ENCODE data around the gene FTMT. TPM values are rescaled to one million over a fixed set of nuclear protein-coding genes. Genes with fewer than 3 reads are reported as not detected.

The FTMT gene
- total and polyA plus RNA-seq, 4 donors, result not detected

DNA sequence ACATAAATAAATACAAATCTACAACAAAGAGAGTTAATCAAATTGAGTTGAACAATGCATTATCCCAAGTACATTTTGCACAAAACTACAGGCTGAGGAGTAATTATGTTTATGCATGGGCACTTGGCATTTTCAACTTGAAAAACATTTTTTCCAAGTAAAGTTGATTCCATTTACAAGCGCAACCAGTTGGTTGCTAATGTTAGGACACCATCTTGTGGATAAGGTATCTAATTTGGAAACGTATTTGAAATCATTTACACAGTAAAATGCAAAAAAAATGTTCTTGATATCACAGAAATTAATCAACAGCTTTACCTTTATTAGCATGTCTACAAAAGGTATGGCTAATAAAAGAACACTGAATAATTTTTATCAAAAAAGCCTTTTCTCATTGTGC, 18.8 kb downstream of the FTMT start:
- WGBS, result 41% methylated on average over 2 of the region's 2 CpGs
- Histone ChIP-seq H3K36me3 (ENCODE audit: control insufficient read depth in 4 of 4, insufficient read depth in 3 of 4, low read depth in 1 of 4, low read length in 3 of 4) (no peaks in the 10 kb centered on the region), H3K27ac (ENCODE audit: low read depth in 1 of 2, low read length in 2 of 2) (no peak overlapping the region), H3K9ac (ENCODE audit: low read depth in 1 of 2, low read length in 2 of 2) (no peak overlapping the region), H3K4me1 (ENCODE audit: control insufficient read depth in 4 of 4, insufficient read depth in 4 of 4, low read length in 3 of 4) (no peaks in the 10 kb centered on the region), H3K9me3 (ENCODE audit: control insufficient read depth in 4 of 4, low read length in 3 of 4) (no peaks in the 10 kb centered on the region), H3K4me3 (ENCODE audit: low read depth in 1 of 3, low read length in 3 of 3) (no peak overlapping the region), H3K27me3 (ENCODE audit: control insufficient read depth in 4 of 4, insufficient read depth in 4 of 4, low read length in 3 of 4) (peaks cover 0 to 2% (median 0%) of the 10 kb centered on the region in 4 donors)
- TF ChIP-seq, protein P1, sequence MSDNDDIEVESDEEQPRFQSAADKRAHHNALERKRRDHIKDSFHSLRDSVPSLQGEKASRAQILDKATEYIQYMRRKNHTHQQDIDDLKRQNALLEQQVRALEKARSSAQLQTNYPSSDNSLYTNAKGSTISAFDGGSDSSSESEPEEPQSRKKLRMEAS (IDR thresholded peaks at IDR 0.05), result no peak
- TF ChIP-seq, protein P2, sequence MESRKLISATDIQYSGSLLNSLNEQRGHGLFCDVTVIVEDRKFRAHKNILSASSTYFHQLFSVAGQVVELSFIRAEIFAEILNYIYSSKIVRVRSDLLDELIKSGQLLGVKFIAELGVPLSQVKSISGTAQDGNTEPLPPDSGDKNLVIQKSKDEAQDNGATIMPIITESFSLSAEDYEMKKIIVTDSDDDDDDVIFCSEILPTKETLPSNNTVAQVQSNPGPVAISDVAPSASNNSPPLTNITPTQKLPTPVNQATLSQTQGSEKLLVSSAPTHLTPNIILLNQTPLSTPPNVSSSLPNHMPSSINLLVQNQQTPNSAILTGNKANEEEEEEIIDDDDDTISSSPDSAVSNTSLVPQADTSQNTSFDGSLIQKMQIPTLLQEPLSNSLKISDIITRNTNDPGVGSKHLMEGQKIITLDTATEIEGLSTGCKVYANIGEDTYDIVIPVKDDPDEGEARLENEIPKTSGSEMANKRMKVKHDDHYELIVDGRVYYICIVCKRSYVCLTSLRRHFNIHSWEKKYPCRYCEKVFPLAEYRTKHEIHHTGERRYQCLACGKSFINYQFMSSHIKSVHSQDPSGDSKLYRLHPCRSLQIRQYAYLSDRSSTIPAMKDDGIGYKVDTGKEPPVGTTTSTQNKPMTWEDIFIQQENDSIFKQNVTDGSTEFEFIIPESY (IDR thresholded peaks at IDR 0.05), result no peak
- TF ChIP-seq RAD21 (IDR thresholded peaks at IDR 0.05) (peak in 1 of 2 donors; percentile 57), NR2F2 (IDR thresholded peaks at IDR 0.05) (no peak), TAF1 (conservative IDR thresholded peaks at IDR 0.05) (no peak)
- TF ChIP-seq, protein P3, sequence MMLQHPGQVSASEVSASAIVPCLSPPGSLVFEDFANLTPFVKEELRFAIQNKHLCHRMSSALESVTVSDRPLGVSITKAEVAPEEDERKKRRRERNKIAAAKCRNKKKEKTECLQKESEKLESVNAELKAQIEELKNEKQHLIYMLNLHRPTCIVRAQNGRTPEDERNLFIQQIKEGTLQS (IDR thresholded peaks at IDR 0.05), result no peak
- TF ChIP-seq, protein P4, sequence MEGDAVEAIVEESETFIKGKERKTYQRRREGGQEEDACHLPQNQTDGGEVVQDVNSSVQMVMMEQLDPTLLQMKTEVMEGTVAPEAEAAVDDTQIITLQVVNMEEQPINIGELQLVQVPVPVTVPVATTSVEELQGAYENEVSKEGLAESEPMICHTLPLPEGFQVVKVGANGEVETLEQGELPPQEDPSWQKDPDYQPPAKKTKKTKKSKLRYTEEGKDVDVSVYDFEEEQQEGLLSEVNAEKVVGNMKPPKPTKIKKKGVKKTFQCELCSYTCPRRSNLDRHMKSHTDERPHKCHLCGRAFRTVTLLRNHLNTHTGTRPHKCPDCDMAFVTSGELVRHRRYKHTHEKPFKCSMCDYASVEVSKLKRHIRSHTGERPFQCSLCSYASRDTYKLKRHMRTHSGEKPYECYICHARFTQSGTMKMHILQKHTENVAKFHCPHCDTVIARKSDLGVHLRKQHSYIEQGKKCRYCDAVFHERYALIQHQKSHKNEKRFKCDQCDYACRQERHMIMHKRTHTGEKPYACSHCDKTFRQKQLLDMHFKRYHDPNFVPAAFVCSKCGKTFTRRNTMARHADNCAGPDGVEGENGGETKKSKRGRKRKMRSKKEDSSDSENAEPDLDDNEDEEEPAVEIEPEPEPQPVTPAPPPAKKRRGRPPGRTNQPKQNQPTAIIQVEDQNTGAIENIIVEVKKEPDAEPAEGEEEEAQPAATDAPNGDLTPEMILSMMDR (IDR thresholded peaks at IDR 0.05; ENCODE audit: low read depth, low read length, missing input control), result no peak
- no peak for DNase-seq (ENCODE audit: low spot score)

DNA sequence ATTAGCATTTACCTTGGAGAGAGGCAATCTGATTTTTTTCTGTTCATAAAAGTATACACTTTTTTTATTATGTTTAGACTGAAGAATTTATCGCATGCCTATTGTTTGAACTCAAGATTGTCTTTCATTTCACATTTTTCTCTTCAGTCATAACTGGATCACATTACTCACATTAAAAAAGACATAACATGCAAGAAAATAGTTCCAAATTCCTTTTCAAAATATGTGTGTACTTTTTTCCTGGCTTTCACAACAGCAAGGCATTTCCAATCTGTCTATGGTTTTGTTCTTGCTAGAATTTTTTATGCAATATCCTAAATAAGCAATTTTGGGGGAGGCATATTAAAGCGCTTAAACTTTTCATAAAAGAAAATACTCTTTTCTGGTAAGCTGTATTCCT, 21.2 kb downstream of the FTMT start:
- no peaks in the 10 kb centered on the region for H3K4me1 ChIP-seq (ENCODE audit: control insufficient read depth in 4 of 4, insufficient read depth in 4 of 4, low read length in 3 of 4)
- H3K9ac ChIP-seq (ENCODE audit: low read depth in 1 of 2, low read length in 2 of 2), result no peak overlapping the region
- H3K36me3 ChIP-seq (ENCODE audit: control insufficient read depth in 4 of 4, insufficient read depth in 3 of 4, low read depth in 1 of 4, low read length in 3 of 4), result no peaks in the 10 kb centered on the region
- H3K27ac ChIP-seq (ENCODE audit: low read depth in 1 of 2, low read length in 2 of 2), result no peak overlapping the region
- TF ChIP-seq, protein P4 (IDR thresholded peaks at IDR 0.05; ENCODE audit: low read depth, low read length, missing input control), result no peak
- TF ChIP-seq, protein P3 (IDR thresholded peaks at IDR 0.05), result no peak
- no peak for TF ChIP-seq YY1 (IDR thresholded peaks at IDR 0.05)
- no peak for TF ChIP-seq JUND (IDR thresholded peaks at IDR 0.05)
- TF ChIP-seq FOXA1 (IDR thresholded peaks at IDR 0.05), result no peak
- TF ChIP-seq NR2F2 (IDR thresholded peaks at IDR 0.05), result no peak
- TF ChIP-seq SP1 (IDR thresholded peaks at IDR 0.05), result no peak
- TF ChIP-seq, protein P2 (IDR thresholded peaks at IDR 0.05), result no peak
- TF ChIP-seq, protein P1 (IDR thresholded peaks at IDR 0.05), result no peak
- no peaks in the 10 kb centered on the region for H3K27me3 ChIP-seq (ENCODE audit: control insufficient read depth in 4 of 4, insufficient read depth in 4 of 4, low read length in 3 of 4)
- no peak for DNase-seq (ENCODE audit: low spot score)
- H3K9me3 ChIP-seq (ENCODE audit: control insufficient read depth in 4 of 4, low read length in 3 of 4), result no peaks in the 10 kb centered on the region
- no peak overlapping the region for H3K4me3 ChIP-seq (ENCODE audit: low read depth in 1 of 3, low read length in 3 of 3)
- WGBS, result 85% methylated on average over 2 of the region's 2 CpGs

All from liver (tissue), 9 donors.